Muscle of leg (tissue), 11 donors: ENCODE data around the gene TERT. TPM values are rescaled to one million over a fixed set of nuclear protein-coding genes. Genes with fewer than 3 reads are reported as not detected.

Source experiments
- DNase-seq: peaks from one replicate; pipeline ENCODE4 v3.0.0; 2013
- H3K27ac ChIP-seq: one replicate; pipeline ENCODE4 v1.5.1; 2013; ENCODE audit warnings: mild to moderate bottlenecking, low read length, control low read depth
- H3K27me3 ChIP-seq: one replicate; pipeline ENCODE4 v1.6.1; 2013; ENCODE audit warnings: low read length; ENCODE audit not compliant: control insufficient read depth, insufficient read depth
- H3K36me3 ChIP-seq: one replicate; pipeline ENCODE4 v1.6.1; 2013; ENCODE audit warnings: low read length; ENCODE audit not compliant: control insufficient read depth, insufficient read depth
- H3K4me1 ChIP-seq: one replicate; pipeline ENCODE4 v1.6.1; 2013; ENCODE audit warnings: low read length; ENCODE audit not compliant: control insufficient read depth, insufficient read depth
- H3K4me3 ChIP-seq: one replicate; pipeline ENCODE4 v1.5.1; 2013; ENCODE audit warnings: low read length, control low read depth
- H3K9me3 ChIP-seq: replicated peaks from 2 replicates; pipeline ENCODE4 v1.6.1; 2013; ENCODE audit warnings: low read depth, low read length; ENCODE audit not compliant: control insufficient read depth
- WGBS: methylation state at CpG from one replicate; pipeline ENCODE4 v1.1.5; 2013; ENCODE audit warnings: missing lambda C conversion rate; ENCODE audit not compliant: insufficient coverage; 5-methylcytosine and 5-hydroxymethylcytosine counted together
- polyA plus RNA-seq, 8 donors: library from polyadenylated mRNA; unstranded; fragments of 120-200 nt; gene quantifications; one replicate each; pipeline versions ENCODE4 v1.2.1 to v1.2.3, GENCODE V29; 2013; ENCODE audit warnings: inconsistent platforms in 1 of 8, low replicate concordance in 1 of 8; ENCODE audit not compliant: insufficient read length in 8 of 8, insufficient read depth in 1 of 8
- total RNA-seq: library from RNA; stranded (reverse); fragments of 120-200 nt; gene quantifications from one replicate; pipeline ENCODE4 v1.2.4, GENCODE V29; 2013

TERT gene
- total and polyA plus RNA-seq, 9 donors, result 0.05 to 0.23 (median 0.15) TPM; not detected in 5

DNA sequence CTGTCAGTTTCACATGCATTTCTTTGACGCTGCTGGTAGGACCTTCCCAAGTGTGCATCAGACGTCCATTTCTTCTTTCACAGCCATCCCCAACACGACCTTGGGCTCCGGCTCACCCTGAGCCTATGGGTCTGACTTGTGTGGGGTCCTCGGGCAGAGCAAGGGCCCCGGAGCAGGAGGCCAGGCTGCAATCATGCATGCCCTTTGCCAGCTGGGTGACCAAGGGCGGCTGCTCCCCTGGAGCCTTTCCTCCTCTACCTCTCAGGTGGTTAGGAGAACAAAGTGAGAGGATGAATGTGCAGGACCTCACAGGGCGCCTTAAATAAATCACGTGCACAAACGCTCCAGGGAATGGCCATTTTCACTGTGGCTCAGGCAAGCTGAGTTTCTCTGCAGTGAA lies 33.2 kb downstream of the TERT start:
- no peak overlapping the region for H3K4me3 ChIP-seq
- H3K36me3 ChIP-seq, result no peaks in the 10 kb centered on the region
- H3K4me1 ChIP-seq, result no peaks in the 10 kb centered on the region
- H3K27me3 ChIP-seq, result peaks cover 3% of the 10 kb centered on the region
- no peak overlapping the region for H3K27ac ChIP-seq
- no peak for DNase-seq
- 91% methylated on average over 4 of the region's 10 CpGs for WGBS
- H3K9me3 ChIP-seq, result peaks cover 23% of the 10 kb centered on the region

DNA sequence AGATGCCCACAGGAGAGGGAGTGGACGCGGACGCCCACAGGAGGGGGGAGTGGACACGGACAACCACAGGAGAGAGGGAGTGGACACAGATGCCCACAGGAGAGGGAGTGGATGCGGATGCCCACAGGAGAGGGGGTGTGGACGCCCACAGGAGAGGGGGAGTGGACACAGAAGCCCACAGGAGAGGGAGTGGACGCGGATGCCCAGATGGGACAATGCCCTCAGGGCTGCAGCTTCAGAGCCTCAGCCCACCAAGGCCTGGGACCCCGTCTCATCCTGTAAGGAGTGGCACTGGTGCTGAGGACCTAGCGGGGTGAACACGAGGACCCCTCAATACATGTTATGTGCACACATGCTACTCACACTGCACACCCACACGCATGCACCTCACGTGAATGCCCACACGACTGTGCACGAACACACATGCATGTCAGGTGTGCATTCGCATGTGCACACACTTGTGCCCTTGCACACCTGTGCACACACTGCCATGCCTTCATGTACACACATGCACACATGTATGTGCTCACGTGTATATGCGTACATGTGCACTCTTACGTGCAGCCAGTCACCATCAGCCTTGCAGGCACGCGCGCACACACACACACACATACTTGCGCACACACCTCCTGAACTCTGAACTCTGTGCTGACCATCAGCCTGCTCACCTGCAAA lies 34.9 kb downstream of the TERT start:
- Histone ChIP-seq H3K27me3 (peaks cover 3% of the 10 kb centered on the region), H3K27ac (no peak overlapping the region), H3K36me3 (no peaks in the 10 kb centered on the region), H3K4me1 (no peaks in the 10 kb centered on the region), H3K9me3 (peaks cover 23% of the 10 kb centered on the region), H3K4me3 (no peak overlapping the region)
- 94% methylated on average over 22 of the region's 23 CpGs for WGBS
- DNase-seq, result no peak

DNA sequence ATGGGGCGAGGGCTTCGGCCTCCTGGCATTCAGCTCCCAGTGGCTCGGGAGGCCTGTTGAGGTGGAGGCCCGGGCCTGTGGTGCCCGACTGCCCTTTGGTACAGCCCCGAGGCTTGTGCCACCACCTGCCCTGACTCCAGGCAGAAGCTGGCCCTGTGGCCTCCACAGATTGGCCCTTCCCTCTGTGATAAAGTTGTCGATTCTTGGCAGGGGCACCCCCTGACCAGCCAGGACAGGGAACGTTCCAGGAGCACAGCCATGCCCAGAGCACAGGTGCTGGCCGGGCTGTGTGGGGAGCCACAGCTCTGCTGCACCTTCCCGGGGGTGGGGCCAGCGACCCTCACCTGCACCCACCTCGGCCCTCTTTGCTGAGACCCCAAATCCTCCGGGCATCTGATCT lies 37.0 kb downstream of the TERT start:
- H3K36me3 ChIP-seq, result no peaks in the 10 kb centered on the region
- no peaks in the 10 kb centered on the region for H3K4me1 ChIP-seq
- no peak for DNase-seq
- no peak overlapping the region for H3K27ac ChIP-seq
- WGBS, result 80% methylated on average over 13 of the region's 13 CpGs
- H3K4me3 ChIP-seq, result no peak overlapping the region
- H3K9me3 ChIP-seq, result peaks cover 20% of the 10 kb centered on the region
- peaks cover 3% of the 10 kb centered on the region for H3K27me3 ChIP-seq

DNA sequence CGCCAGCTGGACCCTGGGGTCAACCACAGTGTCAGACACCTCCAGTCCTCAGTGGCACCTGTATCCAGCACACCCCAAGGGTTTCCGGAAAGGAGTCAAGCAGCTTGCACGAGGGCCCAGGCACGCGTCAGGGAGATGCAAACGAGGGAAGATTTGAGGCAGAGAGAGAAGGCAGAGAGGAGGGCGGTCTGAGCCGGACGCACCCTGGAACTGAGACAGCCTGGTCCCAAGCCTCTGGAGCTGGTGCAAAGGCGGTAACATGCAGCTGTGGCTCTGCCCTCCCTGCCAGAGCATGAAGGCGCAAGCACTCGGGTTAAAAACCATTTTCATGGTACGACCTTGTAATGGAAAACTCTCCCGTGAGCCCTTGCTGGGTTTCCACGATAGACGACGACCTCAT lies 37.5 kb downstream of the TERT start:
- 65% methylated on average over 16 of the region's 17 CpGs for WGBS
- no peak overlapping the region for H3K27ac ChIP-seq
- H3K4me3 ChIP-seq, result no peak overlapping the region
- H3K27me3 ChIP-seq, result peaks cover 3% of the 10 kb centered on the region
- H3K36me3 ChIP-seq, result no peaks in the 10 kb centered on the region
- no peak for DNase-seq
- peaks cover 16% of the 10 kb centered on the region for H3K9me3 ChIP-seq
- no peaks in the 10 kb centered on the region for H3K4me1 ChIP-seq

DNA sequence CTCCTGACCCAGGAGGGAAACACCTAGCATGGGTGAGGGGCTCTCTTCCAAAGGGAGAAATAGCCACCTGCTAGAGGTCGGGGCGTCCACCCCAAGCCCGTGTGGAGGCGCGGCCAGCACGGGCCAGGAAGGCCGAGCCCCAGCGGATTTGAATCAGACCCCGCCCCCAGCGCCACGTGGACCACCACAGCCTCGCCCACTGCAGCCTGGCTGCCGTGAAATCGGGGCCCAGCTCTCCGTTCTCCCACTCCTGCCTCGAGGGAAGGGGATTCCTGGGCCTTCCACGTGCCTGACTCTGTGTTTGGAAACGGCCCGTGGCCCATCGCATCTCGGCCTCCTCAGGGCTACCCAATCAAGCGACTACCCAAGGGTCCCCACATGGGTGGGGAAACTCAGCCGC lies 38.1 kb downstream of the TERT start:
- no peak overlapping the region for H3K27ac ChIP-seq
- no peak for DNase-seq
- 83% methylated on average over 22 of the region's 23 CpGs for WGBS
- peaks cover 10% of the 10 kb centered on the region for H3K9me3 ChIP-seq
- H3K4me3 ChIP-seq, result no peak overlapping the region
- no peaks in the 10 kb centered on the region for H3K4me1 ChIP-seq
- H3K36me3 ChIP-seq, result no peaks in the 10 kb centered on the region
- peaks cover 2% of the 10 kb centered on the region for H3K27me3 ChIP-seq

DNA sequence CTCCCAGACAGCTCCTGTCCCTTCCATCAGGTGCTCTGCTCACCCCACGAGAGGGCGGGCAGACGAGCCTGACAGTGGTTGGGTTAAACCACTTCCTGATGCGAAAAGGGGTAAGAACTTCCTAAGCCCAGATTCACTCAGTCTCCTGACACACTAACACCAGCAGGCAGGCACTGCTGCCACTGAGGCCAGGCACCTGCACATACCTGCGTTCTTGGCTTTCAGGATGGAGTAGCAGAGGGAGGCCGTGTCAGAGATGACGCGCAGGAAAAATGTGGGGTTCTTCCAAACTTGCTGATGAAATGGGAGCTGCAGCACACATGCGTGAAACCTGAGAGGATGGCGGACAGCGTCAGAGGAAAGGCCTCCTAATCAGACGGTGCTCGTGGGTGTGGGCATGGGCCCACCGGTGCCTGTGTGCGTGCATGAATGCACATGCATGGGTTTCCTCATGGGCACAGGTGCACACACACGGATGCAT lies 39.7 kb downstream of the TERT start:
- DNase-seq, result no peak
- no peaks in the 10 kb centered on the region for H3K36me3 ChIP-seq
- WGBS, result 52% methylated on average over 13 of the region's 16 CpGs
- H3K27ac ChIP-seq, result no peak overlapping the region
- no peak overlapping the region for H3K4me3 ChIP-seq
- no peaks in the 10 kb centered on the region for H3K4me1 ChIP-seq
- H3K27me3 ChIP-seq, result peaks cover 10% of the 10 kb centered on the region
- H3K9me3 ChIP-seq, result no peaks in the 10 kb centered on the region

DNA sequence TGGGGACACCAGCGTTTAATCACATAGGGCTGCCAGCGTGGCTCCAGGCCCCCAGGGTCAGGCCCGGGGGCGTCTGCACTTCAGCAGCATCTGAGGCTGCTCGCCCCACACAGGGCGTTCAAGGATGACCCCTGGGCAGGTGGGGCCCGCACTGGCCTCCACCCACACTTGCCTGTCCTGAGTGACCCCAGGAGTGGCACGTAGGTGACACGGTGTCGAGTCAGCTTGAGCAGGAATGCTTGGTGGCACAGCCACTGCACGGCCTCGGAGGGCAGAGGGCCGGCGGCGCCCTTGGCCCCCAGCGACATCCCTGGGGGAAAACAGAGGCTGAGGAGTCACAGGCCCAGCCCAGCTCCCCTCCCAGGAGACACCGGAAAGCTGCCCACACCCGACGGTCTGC lies 40.7 kb downstream of the TERT start:
- 79% methylated on average over 19 of the region's 19 CpGs for WGBS
- Histone ChIP-seq H3K27ac (no peak overlapping the region), H3K27me3 (peaks cover 20% of the 10 kb centered on the region), H3K4me1 (no peaks in the 10 kb centered on the region), H3K4me3 (no peak overlapping the region), H3K9me3 (no peaks in the 10 kb centered on the region), H3K36me3 (no peaks in the 10 kb centered on the region)
- DNase-seq, result no peak

DNA sequence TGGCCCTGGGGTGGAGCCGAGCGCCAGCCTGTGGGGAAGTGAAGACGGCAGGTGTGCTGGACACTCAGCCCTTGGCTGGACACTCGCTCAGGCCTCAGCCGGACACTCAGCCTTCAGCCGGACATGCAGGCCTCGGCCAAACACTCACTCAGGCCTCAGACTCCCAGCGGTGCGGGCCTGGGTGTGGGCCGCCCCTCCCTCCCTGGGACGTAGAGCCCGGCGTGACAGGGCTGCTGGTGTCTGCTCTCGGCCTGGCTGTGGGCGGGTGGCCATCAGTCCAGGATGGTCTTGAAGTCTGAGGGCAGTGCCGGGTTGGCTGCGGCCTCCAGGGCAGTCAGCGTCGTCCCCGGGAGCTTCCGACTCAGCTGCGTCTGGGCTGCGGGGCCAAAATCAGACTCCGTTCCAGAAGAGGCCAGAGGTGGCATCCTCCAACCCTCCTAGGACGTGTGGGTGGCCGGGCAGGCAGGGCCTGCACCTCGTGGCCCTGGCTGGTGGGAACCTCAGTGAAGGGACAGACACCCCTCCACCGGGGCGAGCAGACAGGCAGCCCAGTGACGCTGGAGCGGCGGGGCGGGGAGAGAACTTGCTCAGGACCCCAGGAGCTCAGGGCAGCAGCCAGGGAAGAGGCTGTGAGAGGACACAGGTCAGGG lies 41.3 kb downstream of the TERT start:
- 80% methylated on average over 28 of the region's 33 CpGs for WGBS
- Histone ChIP-seq H3K36me3 (no peaks in the 10 kb centered on the region), H3K4me1 (no peaks in the 10 kb centered on the region), H3K9me3 (no peaks in the 10 kb centered on the region), H3K27me3 (peaks cover 26% of the 10 kb centered on the region), H3K4me3 (no peak overlapping the region), H3K27ac (no peak overlapping the region)
- DNase-seq, result no peak

DNA sequence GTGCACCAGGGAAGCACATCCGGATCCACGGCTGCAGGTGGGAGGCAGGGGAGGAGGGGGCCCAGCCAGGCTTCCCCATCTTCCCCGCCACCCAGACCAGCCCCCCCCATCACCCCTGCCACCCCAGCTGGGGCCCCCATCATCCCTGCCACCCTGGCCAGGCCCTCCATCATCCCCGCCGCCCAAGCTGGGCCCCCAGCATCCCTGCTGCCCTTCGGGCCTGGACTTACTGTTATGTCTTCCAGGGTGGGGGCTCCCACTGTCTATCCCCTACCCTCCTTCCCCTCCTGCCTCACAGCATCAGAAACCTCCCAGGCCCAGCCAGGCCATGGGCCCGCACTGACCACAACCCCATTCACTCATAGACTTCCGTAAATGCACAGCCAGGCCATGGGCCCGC lies 42.2 kb downstream of the TERT start:
- Histone ChIP-seq H3K9me3 (no peaks in the 10 kb centered on the region), H3K27me3 (peaks cover 32% of the 10 kb centered on the region), H3K27ac (no peak overlapping the region)

DNA sequence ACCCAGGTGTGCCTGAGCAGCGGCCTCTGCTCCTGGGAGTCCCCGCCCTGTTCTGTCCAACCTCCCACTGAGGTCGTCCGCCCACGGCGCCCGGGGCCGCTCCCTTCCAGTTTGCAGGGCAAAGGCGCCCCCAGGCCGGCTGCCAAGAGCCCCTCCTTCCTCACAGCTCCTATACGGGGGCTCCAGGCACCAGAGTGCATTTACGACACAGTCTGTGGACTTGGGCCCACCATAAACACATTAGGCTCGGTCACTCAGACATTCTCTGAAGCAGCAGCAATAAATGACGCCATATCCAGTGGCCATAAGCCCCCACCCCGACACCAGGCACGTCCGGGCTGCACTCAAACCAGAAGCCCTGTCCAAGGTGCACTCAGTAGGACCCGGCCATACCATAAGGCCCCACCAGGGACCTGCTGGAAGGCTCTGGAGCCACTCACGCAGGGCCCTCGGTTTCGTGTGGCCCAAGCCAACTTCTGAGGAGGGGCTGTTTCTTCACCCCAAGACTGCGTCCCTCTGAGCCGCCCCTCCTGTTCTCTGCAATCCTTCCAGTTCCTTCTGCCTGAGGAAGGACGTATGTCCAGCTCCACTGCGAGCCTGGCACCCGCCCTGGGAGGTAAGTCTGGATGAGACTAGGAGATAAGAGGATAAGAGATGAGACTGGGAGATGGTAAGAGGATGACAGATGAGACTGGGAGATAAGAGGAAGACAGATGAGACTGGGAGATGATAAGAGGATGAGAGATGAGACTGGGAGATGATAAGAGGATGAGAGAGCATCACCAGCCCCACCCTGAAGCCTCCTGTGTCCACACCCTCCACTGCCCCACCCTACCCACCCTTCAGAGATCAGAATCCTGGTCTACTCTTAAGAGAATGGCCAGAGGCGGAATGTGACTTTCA lies 42.9 kb downstream of the TERT start:
- H3K4me3 ChIP-seq, result no peak overlapping the region
- no peaks in the 10 kb centered on the region for H3K9me3 ChIP-seq
- 37% methylated on average over 23 of the region's 27 CpGs for WGBS
- DNase-seq, result no peak
- H3K4me1 ChIP-seq, result no peaks in the 10 kb centered on the region
- peaks cover 40% of the 10 kb centered on the region for H3K27me3 ChIP-seq
- H3K36me3 ChIP-seq, result no peaks in the 10 kb centered on the region
- no peak overlapping the region for H3K27ac ChIP-seq

More for the DNA sequence above, 42.2 kb downstream of the TERT start:
- DNase-seq, result no peak
- Histone ChIP-seq H3K4me1 (no peaks in the 10 kb centered on the region), H3K4me3 (no peak overlapping the region), H3K36me3 (no peaks in the 10 kb centered on the region)
- 76% methylated on average over 5 of the region's 9 CpGs for WGBS
